Measurements from ENCODE around the gene ARID1B.

DNA sequence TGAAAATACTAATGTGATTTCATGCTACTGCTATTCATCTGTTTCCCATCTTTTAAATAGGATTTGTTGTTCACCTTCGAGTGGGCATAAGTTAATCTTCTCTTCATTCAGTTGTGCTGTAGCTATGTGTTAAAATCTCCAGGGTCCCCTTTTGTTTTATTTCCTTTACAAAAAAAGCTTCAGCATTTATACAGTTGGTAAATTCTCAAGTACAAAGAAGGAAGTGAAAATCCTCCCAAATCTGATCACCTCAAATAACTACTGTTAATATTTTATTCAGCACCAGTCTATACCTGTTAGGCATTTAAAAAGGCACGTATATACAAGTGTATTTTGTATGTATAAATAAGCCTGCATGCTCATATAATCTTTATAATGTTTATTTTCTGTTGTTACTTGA, 294.9 kb downstream of the ARID1B start:
- TF ChIP-seq, protein P1, sequence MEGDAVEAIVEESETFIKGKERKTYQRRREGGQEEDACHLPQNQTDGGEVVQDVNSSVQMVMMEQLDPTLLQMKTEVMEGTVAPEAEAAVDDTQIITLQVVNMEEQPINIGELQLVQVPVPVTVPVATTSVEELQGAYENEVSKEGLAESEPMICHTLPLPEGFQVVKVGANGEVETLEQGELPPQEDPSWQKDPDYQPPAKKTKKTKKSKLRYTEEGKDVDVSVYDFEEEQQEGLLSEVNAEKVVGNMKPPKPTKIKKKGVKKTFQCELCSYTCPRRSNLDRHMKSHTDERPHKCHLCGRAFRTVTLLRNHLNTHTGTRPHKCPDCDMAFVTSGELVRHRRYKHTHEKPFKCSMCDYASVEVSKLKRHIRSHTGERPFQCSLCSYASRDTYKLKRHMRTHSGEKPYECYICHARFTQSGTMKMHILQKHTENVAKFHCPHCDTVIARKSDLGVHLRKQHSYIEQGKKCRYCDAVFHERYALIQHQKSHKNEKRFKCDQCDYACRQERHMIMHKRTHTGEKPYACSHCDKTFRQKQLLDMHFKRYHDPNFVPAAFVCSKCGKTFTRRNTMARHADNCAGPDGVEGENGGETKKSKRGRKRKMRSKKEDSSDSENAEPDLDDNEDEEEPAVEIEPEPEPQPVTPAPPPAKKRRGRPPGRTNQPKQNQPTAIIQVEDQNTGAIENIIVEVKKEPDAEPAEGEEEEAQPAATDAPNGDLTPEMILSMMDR (IDR thresholded peaks at IDR 0.05; ENCODE audit: low read depth, low read length, missing input control) = no peak
- TF ChIP-seq RAD21 (IDR thresholded peaks at IDR 0.05) (no peak), TAF1 (conservative IDR thresholded peaks at IDR 0.05) (no peak), JUND (IDR thresholded peaks at IDR 0.05) (no peak)
- TF ChIP-seq, protein P2, sequence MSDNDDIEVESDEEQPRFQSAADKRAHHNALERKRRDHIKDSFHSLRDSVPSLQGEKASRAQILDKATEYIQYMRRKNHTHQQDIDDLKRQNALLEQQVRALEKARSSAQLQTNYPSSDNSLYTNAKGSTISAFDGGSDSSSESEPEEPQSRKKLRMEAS (IDR thresholded peaks at IDR 0.05) = no peak
- TF ChIP-seq, protein P3, sequence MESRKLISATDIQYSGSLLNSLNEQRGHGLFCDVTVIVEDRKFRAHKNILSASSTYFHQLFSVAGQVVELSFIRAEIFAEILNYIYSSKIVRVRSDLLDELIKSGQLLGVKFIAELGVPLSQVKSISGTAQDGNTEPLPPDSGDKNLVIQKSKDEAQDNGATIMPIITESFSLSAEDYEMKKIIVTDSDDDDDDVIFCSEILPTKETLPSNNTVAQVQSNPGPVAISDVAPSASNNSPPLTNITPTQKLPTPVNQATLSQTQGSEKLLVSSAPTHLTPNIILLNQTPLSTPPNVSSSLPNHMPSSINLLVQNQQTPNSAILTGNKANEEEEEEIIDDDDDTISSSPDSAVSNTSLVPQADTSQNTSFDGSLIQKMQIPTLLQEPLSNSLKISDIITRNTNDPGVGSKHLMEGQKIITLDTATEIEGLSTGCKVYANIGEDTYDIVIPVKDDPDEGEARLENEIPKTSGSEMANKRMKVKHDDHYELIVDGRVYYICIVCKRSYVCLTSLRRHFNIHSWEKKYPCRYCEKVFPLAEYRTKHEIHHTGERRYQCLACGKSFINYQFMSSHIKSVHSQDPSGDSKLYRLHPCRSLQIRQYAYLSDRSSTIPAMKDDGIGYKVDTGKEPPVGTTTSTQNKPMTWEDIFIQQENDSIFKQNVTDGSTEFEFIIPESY (IDR thresholded peaks at IDR 0.05) = no peak
- TF ChIP-seq, protein P4, sequence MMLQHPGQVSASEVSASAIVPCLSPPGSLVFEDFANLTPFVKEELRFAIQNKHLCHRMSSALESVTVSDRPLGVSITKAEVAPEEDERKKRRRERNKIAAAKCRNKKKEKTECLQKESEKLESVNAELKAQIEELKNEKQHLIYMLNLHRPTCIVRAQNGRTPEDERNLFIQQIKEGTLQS (IDR thresholded peaks at IDR 0.05) = no peak

Measured in liver (tissue), 3 donors.